IPS DF 6.9 (cell line): ENCODE measurements around the gene GNG4.
"Not testable (repeated sequence)": the region's sequence is repeated elsewhere in the genome, so short reads cannot be mapped to it uniquely, and the experiment has no call there.

ENCODE experiments used
- DNase-seq: peaks from one replicate; pipeline ENCODE4 v3.0.0-alpha.2; 2013; ENCODE audit warnings: low read depth, low spot score
- H3K27ac ChIP-seq: one replicate; pipeline ENCODE4 v1.5.1; 2013; ENCODE audit warnings: low read length, control low read depth
- H3K27me3 ChIP-seq: 2 replicates; pipeline ENCODE4 v1.6.1; 2013; ENCODE audit warnings: mild to moderate bottlenecking, low read length; ENCODE audit not compliant: control insufficient read depth, insufficient read depth
- H3K36me3 ChIP-seq: 2 replicates; pipeline ENCODE4 v1.6.1; 2013; ENCODE audit warnings: low read length; ENCODE audit not compliant: control insufficient read depth, insufficient read depth
- H3K4me1 ChIP-seq: 2 replicates; pipeline ENCODE4 v1.6.1; 2013; ENCODE audit warnings: low read length; ENCODE audit not compliant: control insufficient read depth, insufficient read depth
- H3K4me3 ChIP-seq: 2 replicates; pipeline ENCODE4 v1.5.1; 2013; ENCODE audit warnings: mild to moderate bottlenecking, low read length
- H3K9me3 ChIP-seq: 2 replicates; pipeline ENCODE4 v1.6.1; 2013; ENCODE audit warnings: low read length, inconsistent platforms; ENCODE audit not compliant: control insufficient read depth, insufficient read depth
- WGBS: extraction: QIAGEN DNeasy Blood & Tissue Kit; methylation state at CpG from one replicate; pipeline ENCODE4 v1.1.7; 2013; ENCODE audit warnings: mixed read lengths, missing lambda C conversion rate; ENCODE audit not compliant: insufficient read length, insufficient coverage; 5-methylcytosine and 5-hydroxymethylcytosine counted together

The GNG4 gene

GRCh38 chr1:235640580-235640979 lies 9.0 kb downstream of the GNG4 start:
- H3K4me3 ChIP-seq: no peak overlapping the region
- no peaks in the 10 kb centered on the region for H3K36me3 ChIP-seq
- peaks cover 12% of the 10 kb centered on the region for H3K4me1 ChIP-seq
- no CpG with 5 or more reads among the region's 12 CpGs for WGBS
- no peaks in the 10 kb centered on the region for H3K27me3 ChIP-seq
- DNase-seq: no peak
- H3K9me3 ChIP-seq: no peaks in the 10 kb centered on the region
- H3K27ac ChIP-seq: no peak overlapping the region

GRCh38 chr1:235639226-235640205 lies 10.1 kb downstream of the GNG4 start:
- no peak for DNase-seq

GRCh38 chr1:235638612-235639011 lies 11.0 kb downstream of the GNG4 start:
- H3K36me3 ChIP-seq, H3K4me3 ChIP-seq, H3K9me3 ChIP-seq, H3K27me3 ChIP-seq, H3K27ac ChIP-seq, H3K4me1 ChIP-seq, DNase-seq: not testable (repeated sequence)
- no CpG with 5 or more reads among the region's 2 CpGs for WGBS

More at GRCh38 chr1:235639226-235640205, 10.1 kb downstream of the GNG4 start:
- Histone ChIP-seq H3K27me3 (no peaks in the 10 kb centered on the region), H3K4me3 (no peak overlapping the region), H3K4me1 (peaks cover 10% of the 10 kb centered on the region), H3K9me3 (no peaks in the 10 kb centered on the region), H3K36me3 (no peaks in the 10 kb centered on the region), H3K27ac (no peak overlapping the region)
- no CpG with 5 or more reads among the region's 14 CpGs for WGBS

- DNase-seq: no peak
- Histone ChIP-seq H3K27me3 (no peaks in the 10 kb centered on the region), H3K4me3 (no peak overlapping the region), H3K27ac (no peak overlapping the region), H3K9me3 (no peaks in the 10 kb centered on the region), H3K4me1 (peaks cover 7% of the 10 kb centered on the region), H3K36me3 (no peaks in the 10 kb centered on the region)
- WGBS: no CpG with 5 or more reads among the region's 10 CpGs
Observed at GRCh38 chr1:235637756-235638534, 11.6 kb downstream of the GNG4 start.

- H3K36me3 ChIP-seq: no peaks in the 10 kb centered on the region
- DNase-seq: no peak
- peaks cover 6% of the 10 kb centered on the region; the same call in 1 of the 2 replicates for H3K4me1 ChIP-seq
- H3K27ac ChIP-seq: no peak overlapping the region
- H3K4me3 ChIP-seq: no peak overlapping the region; the same call in 1 of the 2 replicates
- H3K9me3 ChIP-seq: no peaks in the 10 kb centered on the region
- WGBS: no CpG with 5 or more reads among the region's 12 CpGs
- no peaks in the 10 kb centered on the region for H3K27me3 ChIP-seq
Observed at GRCh38 chr1:235635938-235636662, 13.5 kb downstream of the GNG4 start.

- no CpG with 5 or more reads among the region's 14 CpGs for WGBS
- H3K27ac ChIP-seq: no peak overlapping the region
- DNase-seq: no peak
- H3K27me3 ChIP-seq: no peaks in the 10 kb centered on the region
- H3K36me3 ChIP-seq: no peaks in the 10 kb centered on the region
- H3K4me1 ChIP-seq: peaks cover 12% of the 10 kb centered on the region
- H3K9me3 ChIP-seq: no peaks in the 10 kb centered on the region
- no peak overlapping the region for H3K4me3 ChIP-seq
Observed at GRCh38 chr1:235632506-235633401, 16.8 kb downstream of the GNG4 start.

- no peaks in the 10 kb centered on the region for H3K36me3 ChIP-seq
- no peak overlapping the region for H3K27ac ChIP-seq
- no peaks in the 10 kb centered on the region for H3K27me3 ChIP-seq
- H3K4me3 ChIP-seq: no peak overlapping the region
- DNase-seq: no peak
- H3K9me3 ChIP-seq: no peaks in the 10 kb centered on the region
- WGBS: no CpG with 5 or more reads among the region's 7 CpGs
- peaks cover 12% of the 10 kb centered on the region for H3K4me1 ChIP-seq
Observed at GRCh38 chr1:235631816-235632215, 17.8 kb downstream of the GNG4 start.

- Histone ChIP-seq H3K9me3 (no peaks in the 10 kb centered on the region), H3K36me3 (no peaks in the 10 kb centered on the region), H3K4me3 (no peak overlapping the region), H3K27me3 (no peaks in the 10 kb centered on the region), H3K4me1 (peaks cover 9% of the 10 kb centered on the region), H3K27ac (no peak overlapping the region)
- no CpG with 5 or more reads among the region's 10 CpGs for WGBS
- no peak for DNase-seq
Observed at GRCh38 chr1:235628316-235629005, 21.1 kb downstream of the GNG4 start.

- Histone ChIP-seq H3K4me1 (peaks cover 6% of the 10 kb centered on the region), H3K4me3 (no peak overlapping the region), H3K27me3 (no peaks in the 10 kb centered on the region), H3K27ac (no peak overlapping the region), H3K36me3 (no peaks in the 10 kb centered on the region), H3K9me3 (no peaks in the 10 kb centered on the region)
- WGBS: no CpG with 5 or more reads among the region's 4 CpGs
- DNase-seq: no peak
Observed at GRCh38 chr1:235625831-235626230, 23.8 kb downstream of the GNG4 start.
